HG02973 (cell line): ENCODE data around the gene ASIC3.

Experiments used
- ATAC-seq: cut with Tn5 transposase; IDR thresholded peaks from one replicate; pipeline ENCODE4 v1.9.1; 2021; ENCODE audit warnings: moderate library complexity; ENCODE audit not compliant: unreplicated experiment

ASIC3 gene

GRCh38 chr7:151070574-151070960 is 22.2 kb downstream of the ASIC3 start:
- ATAC-seq: no peak

GRCh38 chr7:151071032-151071866 is 22.9 kb downstream of the ASIC3 start:
- ATAC-seq: no peak

DNA sequence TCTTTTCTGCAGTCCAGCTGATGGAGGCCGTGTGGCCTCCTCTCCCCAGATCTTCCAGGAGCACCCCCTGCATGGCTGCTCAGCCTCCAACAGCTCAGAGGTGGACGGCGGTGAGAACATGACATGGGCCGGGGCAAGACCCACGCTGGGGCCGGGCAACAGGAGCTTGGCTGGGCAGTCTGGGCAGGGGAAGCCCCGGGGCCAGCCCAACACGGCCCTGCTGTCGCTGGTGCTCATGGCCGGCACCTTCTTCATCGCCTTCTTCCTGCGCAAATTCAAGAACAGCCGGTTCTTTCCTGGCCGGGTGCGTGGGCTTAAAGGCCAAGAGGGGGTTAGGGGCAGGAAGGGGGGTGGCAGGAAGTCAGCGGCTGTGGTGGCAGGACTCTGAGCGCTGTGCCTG is 25.7 kb downstream of the ASIC3 start:
- no peak for ATAC-seq

- no peak for ATAC-seq
These were observed 26.7 kb downstream of the ASIC3 start for GRCh38 chr7:151074817-151075661.

DNA sequence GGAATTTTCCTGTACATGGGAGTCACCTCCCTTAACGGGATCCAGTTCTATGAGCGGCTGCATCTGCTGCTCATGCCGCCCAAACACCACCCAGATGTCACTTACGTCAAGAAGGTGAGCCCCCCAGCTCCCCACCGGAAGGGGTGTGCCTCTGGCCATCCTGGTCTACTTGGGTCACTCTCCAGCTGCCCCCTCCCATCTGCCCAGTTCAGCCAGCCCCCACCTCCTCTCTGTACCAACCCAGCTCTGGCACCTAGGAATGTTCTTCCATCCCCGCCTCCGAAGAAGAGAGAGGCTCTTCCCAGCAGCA is 27.3 kb downstream of the ASIC3 start:
- no peak for ATAC-seq

- ATAC-seq: no peak
These were observed 27.7 kb downstream of the ASIC3 start for GRCh38 chr7:151075978-151076426.

DNA sequence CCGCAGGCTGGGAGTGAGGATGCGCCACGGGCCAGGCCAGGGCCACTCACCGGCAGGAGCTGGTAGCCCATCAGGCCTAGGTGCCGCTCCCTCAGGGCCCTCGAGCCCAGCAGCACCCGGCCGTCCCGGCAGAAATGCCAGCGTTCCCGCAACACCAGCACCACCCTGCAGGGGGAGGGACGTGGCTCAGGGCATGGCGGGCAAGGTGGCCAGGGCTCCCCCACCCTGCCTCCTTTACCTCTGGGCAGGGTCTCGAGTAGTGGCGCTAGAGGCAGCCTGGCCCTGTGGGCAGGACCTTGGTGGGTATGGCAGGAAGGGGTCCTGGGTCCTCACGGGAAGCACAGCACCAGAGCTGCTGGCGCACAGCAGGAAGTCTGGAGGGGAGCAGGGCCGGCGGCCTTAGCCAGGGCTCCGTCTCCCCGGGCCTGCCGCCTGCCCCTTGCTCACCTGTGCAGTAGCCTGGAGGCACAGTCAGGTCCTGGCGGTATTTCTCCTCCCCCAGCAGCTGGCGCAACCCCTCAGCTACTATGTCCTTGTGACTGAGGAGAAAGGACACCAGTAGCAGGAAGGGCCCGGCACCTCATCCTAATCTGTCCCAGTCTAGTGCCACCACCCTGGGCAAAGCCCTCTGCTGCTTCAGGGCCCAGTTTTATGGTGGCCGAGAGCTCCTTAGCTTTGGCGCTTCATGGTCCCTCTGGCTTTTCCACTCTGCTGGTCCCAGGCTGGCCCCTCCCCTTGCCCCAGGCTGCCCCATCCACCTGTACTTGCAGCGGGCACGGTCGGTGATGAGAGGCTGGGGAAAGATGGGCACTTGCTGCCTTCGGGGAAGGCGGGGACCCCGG is 28.8 kb downstream of the ASIC3 start:
- ATAC-seq: no peak

DNA sequence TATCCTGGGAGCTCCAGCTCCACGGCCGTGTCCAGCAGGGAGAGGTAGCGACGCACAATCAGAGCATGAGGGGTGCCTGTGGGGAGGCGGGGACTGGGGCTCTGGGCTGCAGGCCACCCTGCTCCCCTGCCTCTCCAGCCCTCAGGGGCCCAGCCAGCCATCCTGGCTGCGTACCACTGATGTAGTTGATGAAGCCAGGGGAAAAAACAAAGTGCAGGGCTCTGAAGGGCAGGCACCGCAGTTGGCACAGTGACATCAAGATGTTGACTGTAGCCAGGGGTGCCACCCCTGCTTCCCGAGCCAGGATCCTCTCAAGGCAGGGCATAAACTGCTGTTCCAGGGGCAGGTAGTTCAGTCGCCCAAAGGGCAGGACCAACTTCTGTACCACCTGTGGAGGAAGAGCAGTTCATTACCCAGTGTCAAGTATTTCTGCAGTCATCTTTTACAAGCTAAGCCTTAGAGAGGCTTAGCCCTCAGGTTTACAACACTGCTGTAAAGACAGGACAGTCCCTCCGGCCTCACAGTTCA is 29.4 kb downstream of the ASIC3 start:
- no peak for ATAC-seq

DNA sequence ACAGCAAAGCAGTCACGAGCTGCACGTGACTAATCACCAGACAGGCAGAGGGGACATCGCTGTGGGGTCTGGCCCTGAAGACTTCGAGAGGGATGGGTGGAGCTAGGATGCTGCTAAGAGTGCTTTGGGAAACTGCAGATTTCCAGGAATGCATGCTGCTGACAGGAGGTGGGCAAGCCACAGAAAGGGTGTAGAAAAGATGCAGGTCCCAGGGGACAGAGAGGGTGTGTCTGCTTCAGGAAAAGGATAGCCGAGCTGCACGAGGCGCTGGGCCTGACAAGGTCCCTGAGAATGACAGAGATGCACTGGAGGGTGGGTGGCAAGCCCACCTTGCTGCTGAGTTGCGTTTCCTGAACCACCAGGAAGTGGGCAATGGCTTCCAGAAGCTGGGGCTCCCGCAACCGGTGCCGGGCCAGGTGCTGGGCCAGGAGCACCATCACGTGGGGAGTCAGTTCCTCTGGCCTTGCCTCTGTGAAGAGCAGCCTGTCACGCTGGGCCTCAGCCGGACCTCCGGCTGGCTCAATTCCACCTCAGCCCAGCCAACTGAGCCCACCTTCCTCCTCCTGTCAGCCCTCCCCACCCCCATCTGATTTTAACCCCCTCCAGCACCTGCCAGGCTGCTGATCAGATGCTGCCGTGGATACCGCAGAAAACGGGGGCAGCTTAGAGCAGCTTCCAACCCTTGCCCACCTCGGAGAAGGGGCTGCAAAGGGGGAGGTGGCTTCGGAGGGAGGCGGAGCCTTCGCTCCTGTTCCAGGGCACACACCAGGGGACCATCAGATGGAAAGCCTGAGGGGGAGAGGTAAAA is 30.1 kb downstream of the ASIC3 start:
- ATAC-seq: no peak

GRCh38 chr7:151079199-151079910 is 31.0 kb downstream of the ASIC3 start:
- no peak for ATAC-seq

DNA sequence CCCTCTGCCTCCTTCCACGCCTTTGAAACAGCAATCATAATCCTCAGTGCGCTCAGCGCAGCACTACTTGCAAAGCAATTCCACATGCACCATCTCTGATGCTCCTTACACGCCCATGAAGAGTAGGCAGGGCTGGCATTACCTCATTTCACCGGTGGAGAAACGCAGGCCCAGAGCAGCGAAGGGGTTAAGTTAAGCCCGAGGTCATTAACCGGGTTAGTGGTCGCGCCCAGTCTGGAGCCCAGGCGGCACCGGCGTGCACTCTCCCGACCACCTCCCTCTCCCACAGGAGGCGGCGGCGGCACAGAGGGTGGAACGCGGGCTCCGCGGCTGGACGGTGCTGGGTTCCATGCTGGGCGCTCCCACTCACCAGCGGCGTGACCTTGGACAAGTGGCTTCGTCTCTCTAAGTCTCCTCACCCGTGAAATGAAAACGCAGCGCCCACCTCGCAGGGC is 31.8 kb downstream of the ASIC3 start:
- peak; percentile 2 for ATAC-seq

GRCh38 chr7:151080522-151081169 is 32.3 kb downstream of the ASIC3 start, which contains the start of gene FASTK:
FASTK (minus strand) TSS chr7:151080809; CDS start chr7:151080766, 43 bp downstream.
- peak; percentile 74 for ATAC-seq

DNA sequence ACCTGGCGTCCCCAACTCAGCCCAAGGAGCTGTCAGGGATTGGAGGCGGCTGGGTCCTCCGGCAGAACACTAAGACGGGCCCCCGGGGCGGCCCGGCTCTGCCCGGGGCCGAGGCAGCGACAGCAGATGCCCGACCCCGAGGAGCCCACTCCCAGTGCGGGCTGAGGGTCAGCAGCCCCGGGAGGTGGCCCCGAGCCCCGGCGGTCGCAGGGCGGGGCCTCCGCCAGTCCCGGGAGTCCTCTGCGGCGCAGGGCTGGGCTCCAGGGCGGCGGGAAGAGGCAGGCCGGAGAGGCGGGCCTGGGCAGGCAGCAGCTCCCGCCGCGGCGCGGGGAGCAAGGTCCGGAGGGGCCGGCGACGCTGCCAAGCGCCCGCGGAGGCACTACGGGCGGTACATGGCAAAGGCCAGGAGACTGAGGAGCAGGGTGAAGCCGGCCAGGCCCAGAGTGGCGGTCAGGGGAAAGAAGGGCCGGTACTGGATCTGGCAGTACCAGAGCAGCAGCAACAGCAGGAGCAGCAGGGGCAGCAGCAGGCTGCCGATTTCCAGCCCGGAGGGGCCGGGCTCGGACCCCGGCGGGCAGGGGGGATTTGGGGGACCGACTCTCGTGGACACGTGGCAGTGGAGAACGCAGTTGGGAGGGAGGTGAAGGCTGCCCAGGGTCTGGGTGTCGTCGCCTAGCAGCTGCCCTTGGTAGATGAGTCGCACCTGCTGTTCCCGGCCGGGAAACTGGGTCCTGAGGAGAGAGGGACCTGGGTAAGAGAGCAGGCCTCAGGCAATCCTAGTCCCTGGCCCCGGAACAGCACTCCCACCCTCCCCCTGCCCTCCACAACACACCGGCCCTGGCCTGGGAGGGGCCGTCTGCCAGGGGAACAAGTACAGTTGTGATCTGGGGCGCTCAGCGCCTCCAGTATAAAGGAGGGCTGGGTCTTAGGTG is 33.1 kb downstream of the ASIC3 start:
- ATAC-seq: no peak

GRCh38 chr7:151082141-151083070 is 34.1 kb downstream of the ASIC3 start:
- no peak for ATAC-seq

DNA sequence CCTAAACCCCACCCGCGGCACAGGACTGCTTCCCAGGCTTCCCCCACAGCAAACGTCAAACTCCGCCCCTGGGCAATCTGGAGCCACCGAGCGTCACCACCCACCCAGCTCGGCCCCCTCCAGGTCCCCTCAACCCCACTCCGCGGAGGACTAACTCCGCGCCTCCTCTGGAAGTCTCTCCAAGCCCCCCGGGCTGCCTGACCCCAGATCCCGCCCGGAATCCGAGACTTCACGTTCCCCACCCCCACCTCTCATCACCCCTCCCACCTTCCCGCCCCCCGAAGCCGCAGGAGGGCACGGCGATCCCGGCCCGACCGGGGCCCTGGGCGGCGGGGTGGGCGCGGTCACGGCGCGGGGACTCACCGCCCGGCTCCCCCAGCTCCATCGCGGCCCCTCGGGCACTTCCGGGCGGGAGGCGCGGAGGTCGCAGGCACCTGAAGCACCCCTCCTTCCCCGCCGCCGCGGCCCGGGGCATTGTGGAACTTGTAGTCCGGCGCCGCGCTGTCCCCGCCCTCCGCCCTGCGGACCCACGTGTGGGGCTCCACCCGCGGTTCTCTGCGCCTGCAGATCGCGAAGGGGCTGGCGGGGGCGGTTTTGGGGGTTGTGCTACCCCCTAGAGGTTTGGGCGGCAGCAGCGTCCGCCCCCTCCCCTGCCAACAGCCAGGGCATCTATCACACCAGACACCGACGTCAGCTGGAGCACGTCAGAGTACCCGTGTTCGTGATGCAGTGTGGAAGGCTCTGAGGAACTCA is 34.9 kb downstream of the ASIC3 start, which contains the start of gene TMUB1:
Gene TMUB1, minus strand, starts transcription at position 423 of the 753 bp plus-strand sequence. CDS start 930 bp downstream, outside the sequence.
- peak; percentile 41 for ATAC-seq

GRCh38 chr7:151083824-151084160 is 35.5 kb downstream of the ASIC3 start:
- ATAC-seq: no peak
